Measurements from ENCODE around the gene C4orf50.

The C4orf50 gene

DNA sequence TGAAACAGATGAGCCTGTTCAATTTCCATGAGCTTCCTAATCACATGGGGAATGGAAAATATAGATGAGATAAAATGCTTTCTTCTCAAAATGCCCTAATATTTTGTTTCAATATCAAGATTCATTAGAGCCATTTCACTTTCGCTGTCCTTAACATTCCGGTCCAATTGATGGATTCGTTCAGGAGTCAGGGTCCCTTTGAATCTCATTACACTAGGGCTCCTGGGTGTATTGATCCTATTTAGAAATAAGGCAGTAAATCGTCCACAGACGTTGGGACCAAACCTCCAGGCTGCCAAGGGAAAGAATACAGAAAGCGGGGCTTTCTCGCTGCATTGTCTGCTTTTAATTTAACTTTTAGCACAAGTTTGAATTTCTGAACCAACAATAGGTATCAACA, 104.8 kb downstream of the C4orf50 start:
- Histone ChIP-seq H3K36me3 (ENCODE audit: insufficient read depth, low read length) (no peaks in the 10 kb centered on the region), H3F3A (ENCODE audit: low read depth) (no peaks in the 10 kb centered on the region), H2AFZ (ENCODE audit: low read length) (no peak overlapping the region), H3K9ac (ENCODE audit: low read depth, low read length, poor library complexity, severe bottlenecking) (no peak overlapping the region), H3K9me3 (ENCODE audit: insufficient read depth, low read depth, low read length) (no peaks in the 10 kb centered on the region; the same call in 1 of the 2 replicates), H3K4me2 (ENCODE audit: low read depth, low read length, poor library complexity, severe bottlenecking) (no peak overlapping the region), H3K4me1 (ENCODE audit: insufficient read depth, low read length, poor library complexity, severe bottlenecking) (no peaks in the 10 kb centered on the region), H3K79me2 (ENCODE audit: insufficient read depth, low read length) (no peaks in the 10 kb centered on the region), H3K27me3 (ENCODE audit: insufficient read depth, low read length, poor library complexity, severe bottlenecking) (no peaks in the 10 kb centered on the region), H3K4me3 (ENCODE audit: low read length, poor library complexity, severe bottlenecking) (no peak overlapping the region), H3K9me2 (replicated peaks; ENCODE audit: low read depth, low read length) (no peaks in the 10 kb centered on the region), H4K20me1 (ENCODE audit: insufficient read depth, low read length, poor library complexity, severe bottlenecking) (no peaks in the 10 kb centered on the region)
- TF ChIP-seq, protein P1, sequence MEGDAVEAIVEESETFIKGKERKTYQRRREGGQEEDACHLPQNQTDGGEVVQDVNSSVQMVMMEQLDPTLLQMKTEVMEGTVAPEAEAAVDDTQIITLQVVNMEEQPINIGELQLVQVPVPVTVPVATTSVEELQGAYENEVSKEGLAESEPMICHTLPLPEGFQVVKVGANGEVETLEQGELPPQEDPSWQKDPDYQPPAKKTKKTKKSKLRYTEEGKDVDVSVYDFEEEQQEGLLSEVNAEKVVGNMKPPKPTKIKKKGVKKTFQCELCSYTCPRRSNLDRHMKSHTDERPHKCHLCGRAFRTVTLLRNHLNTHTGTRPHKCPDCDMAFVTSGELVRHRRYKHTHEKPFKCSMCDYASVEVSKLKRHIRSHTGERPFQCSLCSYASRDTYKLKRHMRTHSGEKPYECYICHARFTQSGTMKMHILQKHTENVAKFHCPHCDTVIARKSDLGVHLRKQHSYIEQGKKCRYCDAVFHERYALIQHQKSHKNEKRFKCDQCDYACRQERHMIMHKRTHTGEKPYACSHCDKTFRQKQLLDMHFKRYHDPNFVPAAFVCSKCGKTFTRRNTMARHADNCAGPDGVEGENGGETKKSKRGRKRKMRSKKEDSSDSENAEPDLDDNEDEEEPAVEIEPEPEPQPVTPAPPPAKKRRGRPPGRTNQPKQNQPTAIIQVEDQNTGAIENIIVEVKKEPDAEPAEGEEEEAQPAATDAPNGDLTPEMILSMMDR (conservative IDR thresholded peaks at IDR 0.05; ENCODE audit: low read length), result no peak
- TF ChIP-seq EZH2phosphoT487 (IDR thresholded peaks at IDR 0.05; ENCODE audit: borderline replicate concordance), result no peak

DNA sequence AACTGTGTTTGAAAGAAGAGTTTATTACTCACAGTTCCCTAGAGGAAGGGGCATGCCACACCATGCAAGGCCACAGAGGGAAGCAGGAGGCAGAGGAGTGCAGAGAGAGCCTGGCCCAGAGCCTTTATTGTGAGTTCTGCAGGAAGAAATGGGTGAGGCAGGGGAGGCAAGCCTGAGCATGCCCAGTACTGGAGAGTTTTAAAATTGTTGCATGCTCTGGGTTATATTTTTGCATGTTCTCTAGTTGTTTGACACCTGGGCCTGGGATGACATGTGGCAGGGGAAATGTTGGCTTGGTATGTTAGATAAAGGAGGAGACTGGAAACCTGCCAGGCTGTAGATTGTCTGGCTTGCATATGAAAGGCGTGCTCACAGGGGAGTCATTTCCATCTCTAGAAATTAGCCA, 105.6 kb downstream of the C4orf50 start:
- Histone ChIP-seq H3K9ac (ENCODE audit: low read depth, low read length, poor library complexity, severe bottlenecking) (no peak overlapping the region), H3K27me3 (ENCODE audit: insufficient read depth, low read length, poor library complexity, severe bottlenecking) (no peaks in the 10 kb centered on the region), H3K4me3 (ENCODE audit: low read length, poor library complexity, severe bottlenecking) (no peak overlapping the region), H4K20me1 (ENCODE audit: insufficient read depth, low read length, poor library complexity, severe bottlenecking) (no peaks in the 10 kb centered on the region), H3K36me3 (ENCODE audit: insufficient read depth, low read length) (no peaks in the 10 kb centered on the region), H3K4me1 (ENCODE audit: insufficient read depth, low read length, poor library complexity, severe bottlenecking) (no peaks in the 10 kb centered on the region), H2AFZ (ENCODE audit: low read length) (no peak overlapping the region), H3K9me3 (ENCODE audit: insufficient read depth, low read depth, low read length) (no peaks in the 10 kb centered on the region), H3K4me2 (ENCODE audit: low read depth, low read length, poor library complexity, severe bottlenecking) (no peak overlapping the region), H3K9me2 (replicated peaks; ENCODE audit: low read depth, low read length) (no peaks in the 10 kb centered on the region), H3K79me2 (ENCODE audit: insufficient read depth, low read length) (no peaks in the 10 kb centered on the region), H3F3A (ENCODE audit: low read depth) (no peaks in the 10 kb centered on the region)
- TF ChIP-seq, protein P1 (conservative IDR thresholded peaks at IDR 0.05; ENCODE audit: low read length), result no peak
- TF ChIP-seq EZH2phosphoT487 (IDR thresholded peaks at IDR 0.05; ENCODE audit: borderline replicate concordance), result no peak

DNA sequence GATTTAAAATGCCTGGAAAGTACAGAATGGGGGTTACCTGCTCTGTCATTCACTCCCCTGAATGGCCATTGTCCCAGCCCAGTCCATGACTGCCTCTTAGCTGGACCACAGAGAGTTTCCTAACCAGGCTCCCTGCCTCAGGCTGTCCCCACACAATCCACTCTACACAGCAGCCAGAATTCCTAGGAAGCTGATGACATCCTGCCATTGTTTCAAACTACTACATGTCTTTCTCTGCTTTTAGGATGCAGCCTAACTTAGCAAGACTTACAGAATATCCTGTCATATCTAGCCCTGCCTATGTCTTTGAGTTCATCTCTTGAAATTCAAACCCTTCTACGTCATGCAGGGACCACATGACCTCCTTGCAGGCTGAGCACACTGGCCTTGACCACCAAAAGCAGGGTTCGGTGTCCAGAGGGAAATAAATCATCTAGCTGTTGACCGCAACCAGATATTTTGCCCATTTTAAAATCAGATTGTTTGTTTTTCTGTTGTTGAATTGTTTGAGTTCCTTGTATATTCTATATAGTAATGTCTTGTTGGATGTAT, 109.3 kb downstream of the C4orf50 start:
- Histone ChIP-seq H2AFZ (ENCODE audit: low read length) (no peak overlapping the region), H3K27me3 (ENCODE audit: insufficient read depth, low read length, poor library complexity, severe bottlenecking) (no peaks in the 10 kb centered on the region), H3K79me2 (ENCODE audit: insufficient read depth, low read length) (no peaks in the 10 kb centered on the region), H3K4me3 (ENCODE audit: low read length, poor library complexity, severe bottlenecking) (no peak overlapping the region), H3F3A (ENCODE audit: low read depth) (no peaks in the 10 kb centered on the region), H3K9ac (ENCODE audit: low read depth, low read length, poor library complexity, severe bottlenecking) (no peak overlapping the region), H3K4me2 (ENCODE audit: low read depth, low read length, poor library complexity, severe bottlenecking) (no peak overlapping the region), H3K4me1 (ENCODE audit: insufficient read depth, low read length, poor library complexity, severe bottlenecking) (no peaks in the 10 kb centered on the region), H4K20me1 (ENCODE audit: insufficient read depth, low read length, poor library complexity, severe bottlenecking) (no peaks in the 10 kb centered on the region), H3K36me3 (ENCODE audit: insufficient read depth, low read length) (no peaks in the 10 kb centered on the region), H3K9me2 (replicated peaks; ENCODE audit: low read depth, low read length) (no peaks in the 10 kb centered on the region), H3K9me3 (ENCODE audit: insufficient read depth, low read depth, low read length) (no peaks in the 10 kb centered on the region)
- no peak for TF ChIP-seq EZH2phosphoT487 (IDR thresholded peaks at IDR 0.05; ENCODE audit: borderline replicate concordance)
- TF ChIP-seq, protein P1 (conservative IDR thresholded peaks at IDR 0.05; ENCODE audit: low read length), result no peak

Data from Loucy (cell line).